Fibroblast of lung (primary cell): Measurements from ENCODE around the gene USP37.

Experiments
- EZH2 ChIP-seq: IDR thresholded peaks from 2 replicates; pipeline ENCODE4 v1.5.1; 2012; ENCODE audit warnings: low read length, control low read depth, mild to moderate bottlenecking; ENCODE audit errors: missing control alignments
- TF ChIP-seq, protein P1 (sequence below), 2 donors: IDR thresholded peaks in 1 of 2; conservative IDR thresholded peaks in 1 of 2; 1 replicate in 1 of 2; 2 replicates in 1 of 2; pipeline ENCODE4 v1.5.1; 2011 to 2012; ENCODE audit warnings: low read length in 2 of 2, control low read depth in 1 of 2, inconsistent platforms in 1 of 2, low read depth in 1 of 2, mild to moderate bottlenecking in 1 of 2

DNA sequence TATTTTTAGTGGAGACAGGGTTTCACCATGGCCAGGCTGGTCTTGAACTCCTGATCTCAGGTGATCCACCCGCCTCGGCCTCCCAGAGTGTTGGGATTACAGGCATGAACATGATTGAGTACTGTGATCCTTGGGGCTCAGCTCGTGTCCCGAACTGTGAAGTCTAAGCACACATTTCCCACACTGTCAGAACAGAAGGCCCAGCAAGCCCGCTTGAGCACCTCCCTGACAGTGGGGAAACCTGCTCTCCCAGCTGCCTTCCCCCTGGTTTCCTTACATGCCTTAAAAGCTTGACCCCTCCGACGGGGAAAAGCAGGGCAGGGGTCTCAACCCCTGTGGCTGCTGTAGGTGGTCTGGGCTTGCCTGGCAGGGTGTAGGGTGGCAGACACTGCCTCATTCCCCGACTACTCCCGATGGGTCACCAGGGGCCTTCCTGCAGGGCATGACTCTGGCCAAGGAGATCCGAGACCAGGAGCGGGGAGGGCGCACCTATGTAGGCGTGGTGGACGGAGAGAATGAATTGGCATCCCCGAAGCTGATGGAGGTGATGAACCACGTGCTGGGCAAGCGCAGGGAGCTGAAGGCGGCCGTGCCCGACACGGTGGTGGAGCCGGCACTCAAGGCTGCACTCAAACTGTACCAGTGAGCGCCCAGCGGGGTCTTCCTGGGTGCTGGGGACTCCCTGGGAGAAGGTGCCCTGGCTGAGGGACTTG, 139.1 kb downstream of the USP37 start:
- TF ChIP-seq, protein P1, sequence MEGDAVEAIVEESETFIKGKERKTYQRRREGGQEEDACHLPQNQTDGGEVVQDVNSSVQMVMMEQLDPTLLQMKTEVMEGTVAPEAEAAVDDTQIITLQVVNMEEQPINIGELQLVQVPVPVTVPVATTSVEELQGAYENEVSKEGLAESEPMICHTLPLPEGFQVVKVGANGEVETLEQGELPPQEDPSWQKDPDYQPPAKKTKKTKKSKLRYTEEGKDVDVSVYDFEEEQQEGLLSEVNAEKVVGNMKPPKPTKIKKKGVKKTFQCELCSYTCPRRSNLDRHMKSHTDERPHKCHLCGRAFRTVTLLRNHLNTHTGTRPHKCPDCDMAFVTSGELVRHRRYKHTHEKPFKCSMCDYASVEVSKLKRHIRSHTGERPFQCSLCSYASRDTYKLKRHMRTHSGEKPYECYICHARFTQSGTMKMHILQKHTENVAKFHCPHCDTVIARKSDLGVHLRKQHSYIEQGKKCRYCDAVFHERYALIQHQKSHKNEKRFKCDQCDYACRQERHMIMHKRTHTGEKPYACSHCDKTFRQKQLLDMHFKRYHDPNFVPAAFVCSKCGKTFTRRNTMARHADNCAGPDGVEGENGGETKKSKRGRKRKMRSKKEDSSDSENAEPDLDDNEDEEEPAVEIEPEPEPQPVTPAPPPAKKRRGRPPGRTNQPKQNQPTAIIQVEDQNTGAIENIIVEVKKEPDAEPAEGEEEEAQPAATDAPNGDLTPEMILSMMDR (conservative IDR thresholded peaks at IDR 0.05 in 1 of 2, IDR thresholded peaks at IDR 0.05 in 1 of 2; ENCODE audit: low read depth in 1 of 2, low read length in 2 of 2) = no peak
- no peak for TF ChIP-seq EZH2
